Neural cell (in vitro differentiated cells): ENCODE data around the gene FHOD3. TPM values are rescaled to one million over a fixed set of nuclear protein-coding genes. Genes with fewer than 3 reads are reported as not detected.

ENCODE experiments used
- H2AFZ ChIP-seq: fragments of 200-600, 300-800 bp; sonication (generic), shearing (Covaris generic); 2 replicates; pipeline ENCODE4 v1.6.0; 2014; ENCODE audit warnings: low read depth, mild to moderate bottlenecking, antibody characterized with exemption, low read length, moderate library complexity
- H3F3A ChIP-seq: fragments of 200-600 bp; shearing (Covaris generic); 2 replicates; pipeline ENCODE4 v1.6.1; 2016; ENCODE audit warnings: mild to moderate bottlenecking, moderate library complexity, mixed read lengths, antibody characterized with exemption, low read length; ENCODE audit not compliant: insufficient read depth, poor library complexity, severe bottlenecking
- H3K27ac ChIP-seq: fragments of 200-600, 300-800 bp; sonication (generic), shearing (Covaris generic); 2 replicates; pipeline ENCODE4 v1.5.1; 2014; ENCODE audit warnings: mild to moderate bottlenecking, low read length, moderate library complexity
- H3K27me3 ChIP-seq: fragments of 300-800, 200-600 bp; sonication (generic), shearing (Covaris generic); 2 replicates; pipeline ENCODE4 v1.6.0; 2014; ENCODE audit warnings: mild to moderate bottlenecking, low read depth, low read length, moderate library complexity; ENCODE audit not compliant: insufficient read depth
- H3K36me3 ChIP-seq: fragments of 300-800, 200-600 bp; sonication (generic), shearing (Covaris generic); 2 replicates; pipeline ENCODE4 v1.5.1; 2014; ENCODE audit warnings: mild to moderate bottlenecking, antibody characterized with exemption, low read length, moderate library complexity; ENCODE audit not compliant: insufficient read depth
- H3K4me2 ChIP-seq: fragments of 300-800, 200-600 bp; sonication (generic), shearing (Covaris generic); 2 replicates; pipeline ENCODE4 v1.6.0; 2014; ENCODE audit warnings: mild to moderate bottlenecking, low read length
- H3K4me3 ChIP-seq: fragments of 300-800, 200-600 bp; sonication (generic), shearing (Covaris generic); 2 replicates; pipeline ENCODE4 v1.5.1; 2014; ENCODE audit warnings: mild to moderate bottlenecking, low read length, moderate library complexity
- H3K79me2 ChIP-seq: fragments of 200-600 bp; shearing (Covaris generic); replicated peaks from 2 replicates; pipeline ENCODE4 v1.6.0; 2014; ENCODE audit warnings: mild to moderate bottlenecking, low read length, moderate library complexity; ENCODE audit not compliant: insufficient read depth
- H3K9ac ChIP-seq: fragments of 300-800, 200-600 bp; sonication (generic), shearing (Covaris generic); 2 replicates; pipeline ENCODE4 v1.6.1; 2016; ENCODE audit warnings: mild to moderate bottlenecking, low read length, mixed read lengths
- H3K9me2 ChIP-seq: fragments of 200-600 bp; shearing (Covaris generic); 2 replicates; pipeline ENCODE4 v1.6.1; 2016; ENCODE audit warnings: mild to moderate bottlenecking, low read length, mixed read lengths; ENCODE audit not compliant: insufficient read depth
- H3K9me3 ChIP-seq: fragments of 200-600, 300-800 bp; sonication (generic), shearing (Covaris generic); 2 replicates; pipeline ENCODE4 v1.6.1; 2016; ENCODE audit warnings: mild to moderate bottlenecking, mixed run types, low read length, moderate library complexity, mixed read lengths
- H4K20me1 ChIP-seq: fragments of 200-600 bp; shearing (Covaris generic); 2 replicates; pipeline ENCODE4 v1.6.1; 2016; ENCODE audit warnings: mild to moderate bottlenecking, mixed run types; ENCODE audit not compliant: insufficient read depth
- EP300 ChIP-seq: fragments of 450-650 bp; conservative IDR thresholded peaks from 2 replicates; pipeline ENCODE4 v1.6.1; 2014; ENCODE audit warnings: antibody characterized with exemption, mild to moderate bottlenecking, moderate library complexity; ENCODE audit not compliant: poor library complexity, severe bottlenecking
- EZH2 ChIP-seq: fragments of 200-600, 300-800 bp; shearing (Covaris generic), sonication (generic); IDR thresholded peaks from 2 replicates; pipeline ENCODE4 v1.6.1; 2014; ENCODE audit warnings: antibody characterized with exemption, low read length, borderline replicate concordance, mild to moderate bottlenecking; ENCODE audit not compliant: insufficient read depth, poor library complexity, severe bottlenecking
- MXI1 ChIP-seq: fragments of 450-650 bp; conservative IDR thresholded peaks from 2 replicates; pipeline ENCODE4 v1.6.1; 2014; ENCODE audit warnings: antibody characterized with exemption, mild to moderate bottlenecking; ENCODE audit not compliant: poor library complexity, severe bottlenecking
- POLR2AphosphoS5 ChIP-seq: IDR thresholded peaks from 2 replicates; pipeline ENCODE4 v1.6.1; 2012
- RAD21 ChIP-seq: fragments of 450-650 bp; conservative IDR thresholded peaks from 2 replicates; pipeline ENCODE4 v1.6.1; 2014; ENCODE audit warnings: antibody characterized with exemption, mild to moderate bottlenecking, moderate library complexity
- SMC3 ChIP-seq: fragments of 450-650 bp; conservative IDR thresholded peaks from 2 replicates; pipeline ENCODE4 v1.6.1; 2014; ENCODE audit warnings: antibody characterized with exemption, mild to moderate bottlenecking, moderate library complexity; ENCODE audit not compliant: poor library complexity
- TAF1 ChIP-seq: IDR thresholded peaks from 2 replicates; pipeline ENCODE4 v1.6.1; 2012; ENCODE audit warnings: low read depth
- polyA plus RNA-seq: library from polyadenylated mRNA; depleted of rRNA; stranded (reverse); fragments of >200 nt; gene quantifications from 2 replicates; pipeline ENCODE4 v1.2.3, GENCODE V29; 2014
- TF ChIP-seq, protein P1 (sequence below): fragments of 450-650 bp; IDR thresholded peaks from 2 replicates; pipeline ENCODE4 v1.5.1; 2014; ENCODE audit warnings: antibody characterized with exemption, mild to moderate bottlenecking, moderate library complexity; ENCODE audit not compliant: poor library complexity, severe bottlenecking
- TF ChIP-seq, protein P2 (sequence below): IDR thresholded peaks from 2 replicates; pipeline ENCODE4 v1.6.1; 2012; ENCODE audit warnings: borderline replicate concordance

FHOD3 gene
- polyA plus RNA-seq, 1 donor from 2014 or later = 19.4 TPM

DNA sequence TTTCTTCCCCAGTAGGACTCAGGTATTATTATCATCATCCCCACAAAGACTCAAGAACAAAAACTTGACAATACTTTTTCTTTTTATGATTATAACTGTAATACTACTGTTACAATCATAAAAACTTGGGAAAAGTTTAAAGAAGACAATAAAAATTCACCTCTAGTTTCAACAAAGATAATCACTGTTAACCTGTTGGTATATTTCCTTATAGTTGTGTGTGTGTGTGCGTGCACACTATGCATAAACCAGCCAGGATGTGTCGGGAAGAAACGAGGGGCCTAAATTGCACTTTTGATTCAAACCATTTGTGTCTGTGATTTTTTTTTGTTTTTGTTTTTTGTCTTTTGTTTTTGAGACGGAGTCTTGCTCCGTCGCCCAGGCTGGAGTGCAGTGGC lies 298.3 kb downstream of the FHOD3 start:
- no peak overlapping the region for H3K27ac ChIP-seq
- H3K27me3 ChIP-seq = no peaks in the 10 kb centered on the region
- no peaks in the 10 kb centered on the region for H3K9me2 ChIP-seq
- no peaks in the 10 kb centered on the region for H3K9me3 ChIP-seq
- no peak overlapping the region for H3K4me3 ChIP-seq
- H3K79me2 ChIP-seq = no peaks in the 10 kb centered on the region
- TF ChIP-seq POLR2AphosphoS5 = no peak
- H4K20me1 ChIP-seq = no peaks in the 10 kb centered on the region
- H2AFZ ChIP-seq = no peak overlapping the region
- H3F3A ChIP-seq = no peaks in the 10 kb centered on the region
- H3K36me3 ChIP-seq = no peaks in the 10 kb centered on the region
- no peak overlapping the region for H3K9ac ChIP-seq
- no peak overlapping the region for H3K4me2 ChIP-seq

DNA sequence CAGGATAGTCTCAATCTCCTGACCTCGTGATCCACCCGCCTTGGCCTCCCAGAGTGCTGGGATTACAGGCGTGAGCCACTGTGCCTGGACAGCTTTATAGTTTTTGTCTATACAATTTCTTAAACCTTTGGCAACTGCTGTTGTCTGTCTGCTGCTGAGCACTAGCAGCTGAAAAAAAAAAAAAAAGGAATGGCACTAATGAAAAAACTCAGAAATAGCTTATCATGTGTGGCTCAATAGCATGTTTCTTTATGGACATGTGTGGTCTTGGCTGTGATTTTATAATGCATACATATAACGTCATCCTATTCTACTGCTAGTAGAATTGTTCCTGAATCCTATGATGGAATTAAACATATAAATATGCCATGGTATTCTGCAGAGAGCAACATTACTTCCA lies 300.1 kb downstream of the FHOD3 start:
- no peak overlapping the region for H3K9ac ChIP-seq
- H3K27me3 ChIP-seq = no peaks in the 10 kb centered on the region
- no peak overlapping the region for H3K27ac ChIP-seq
- no peaks in the 10 kb centered on the region for H4K20me1 ChIP-seq
- no peaks in the 10 kb centered on the region for H3K9me2 ChIP-seq
- no peaks in the 10 kb centered on the region for H3K36me3 ChIP-seq
- H3K79me2 ChIP-seq = no peaks in the 10 kb centered on the region
- H3K9me3 ChIP-seq = no peaks in the 10 kb centered on the region
- H3K4me2 ChIP-seq = no peak overlapping the region
- no peaks in the 10 kb centered on the region for H3F3A ChIP-seq
- TF ChIP-seq, protein P1, sequence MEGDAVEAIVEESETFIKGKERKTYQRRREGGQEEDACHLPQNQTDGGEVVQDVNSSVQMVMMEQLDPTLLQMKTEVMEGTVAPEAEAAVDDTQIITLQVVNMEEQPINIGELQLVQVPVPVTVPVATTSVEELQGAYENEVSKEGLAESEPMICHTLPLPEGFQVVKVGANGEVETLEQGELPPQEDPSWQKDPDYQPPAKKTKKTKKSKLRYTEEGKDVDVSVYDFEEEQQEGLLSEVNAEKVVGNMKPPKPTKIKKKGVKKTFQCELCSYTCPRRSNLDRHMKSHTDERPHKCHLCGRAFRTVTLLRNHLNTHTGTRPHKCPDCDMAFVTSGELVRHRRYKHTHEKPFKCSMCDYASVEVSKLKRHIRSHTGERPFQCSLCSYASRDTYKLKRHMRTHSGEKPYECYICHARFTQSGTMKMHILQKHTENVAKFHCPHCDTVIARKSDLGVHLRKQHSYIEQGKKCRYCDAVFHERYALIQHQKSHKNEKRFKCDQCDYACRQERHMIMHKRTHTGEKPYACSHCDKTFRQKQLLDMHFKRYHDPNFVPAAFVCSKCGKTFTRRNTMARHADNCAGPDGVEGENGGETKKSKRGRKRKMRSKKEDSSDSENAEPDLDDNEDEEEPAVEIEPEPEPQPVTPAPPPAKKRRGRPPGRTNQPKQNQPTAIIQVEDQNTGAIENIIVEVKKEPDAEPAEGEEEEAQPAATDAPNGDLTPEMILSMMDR = no peak
- TF ChIP-seq POLR2AphosphoS5 = no peak
- TF ChIP-seq EZH2 = no peak
- no peak for TF ChIP-seq SMC3
- TF ChIP-seq, protein P2, sequence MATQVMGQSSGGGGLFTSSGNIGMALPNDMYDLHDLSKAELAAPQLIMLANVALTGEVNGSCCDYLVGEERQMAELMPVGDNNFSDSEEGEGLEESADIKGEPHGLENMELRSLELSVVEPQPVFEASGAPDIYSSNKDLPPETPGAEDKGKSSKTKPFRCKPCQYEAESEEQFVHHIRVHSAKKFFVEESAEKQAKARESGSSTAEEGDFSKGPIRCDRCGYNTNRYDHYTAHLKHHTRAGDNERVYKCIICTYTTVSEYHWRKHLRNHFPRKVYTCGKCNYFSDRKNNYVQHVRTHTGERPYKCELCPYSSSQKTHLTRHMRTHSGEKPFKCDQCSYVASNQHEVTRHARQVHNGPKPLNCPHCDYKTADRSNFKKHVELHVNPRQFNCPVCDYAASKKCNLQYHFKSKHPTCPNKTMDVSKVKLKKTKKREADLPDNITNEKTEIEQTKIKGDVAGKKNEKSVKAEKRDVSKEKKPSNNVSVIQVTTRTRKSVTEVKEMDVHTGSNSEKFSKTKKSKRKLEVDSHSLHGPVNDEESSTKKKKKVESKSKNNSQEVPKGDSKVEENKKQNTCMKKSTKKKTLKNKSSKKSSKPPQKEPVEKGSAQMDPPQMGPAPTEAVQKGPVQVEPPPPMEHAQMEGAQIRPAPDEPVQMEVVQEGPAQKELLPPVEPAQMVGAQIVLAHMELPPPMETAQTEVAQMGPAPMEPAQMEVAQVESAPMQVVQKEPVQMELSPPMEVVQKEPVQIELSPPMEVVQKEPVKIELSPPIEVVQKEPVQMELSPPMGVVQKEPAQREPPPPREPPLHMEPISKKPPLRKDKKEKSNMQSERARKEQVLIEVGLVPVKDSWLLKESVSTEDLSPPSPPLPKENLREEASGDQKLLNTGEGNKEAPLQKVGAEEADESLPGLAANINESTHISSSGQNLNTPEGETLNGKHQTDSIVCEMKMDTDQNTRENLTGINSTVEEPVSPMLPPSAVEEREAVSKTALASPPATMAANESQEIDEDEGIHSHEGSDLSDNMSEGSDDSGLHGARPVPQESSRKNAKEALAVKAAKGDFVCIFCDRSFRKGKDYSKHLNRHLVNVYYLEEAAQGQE = no peak
- TF ChIP-seq RAD21 = no peak
- no peak for TF ChIP-seq TAF1
- no peak overlapping the region for H3K4me3 ChIP-seq
- H2AFZ ChIP-seq = no peak overlapping the region

DNA sequence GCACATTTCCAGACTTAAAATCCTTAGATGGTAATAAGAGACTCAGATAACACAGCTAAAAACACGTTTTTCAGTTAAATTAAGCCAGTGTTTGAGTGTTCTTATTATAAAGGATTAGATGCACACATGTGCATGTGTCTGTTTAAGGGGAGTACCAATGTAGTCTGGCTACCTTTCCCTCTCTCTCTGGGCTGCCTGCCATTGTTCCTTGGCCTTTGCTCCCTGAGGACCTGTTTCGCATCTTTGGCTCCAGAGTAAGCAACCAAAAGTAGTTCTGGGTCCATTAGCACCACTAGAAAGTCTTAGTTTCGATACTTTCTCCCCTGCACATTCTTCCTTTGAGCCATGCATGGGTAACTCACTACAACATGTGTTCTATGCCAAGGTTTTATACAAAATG lies 303.0 kb downstream of the FHOD3 start:
- Histone ChIP-seq H3F3A (no peaks in the 10 kb centered on the region), H3K4me3 (no peak overlapping the region), H3K36me3 (no peaks in the 10 kb centered on the region), H3K27ac (no peak overlapping the region), H2AFZ (no peak overlapping the region), H3K9me3 (no peaks in the 10 kb centered on the region), H3K4me2 (no peak overlapping the region), H3K9ac (no peak overlapping the region), H3K27me3 (no peaks in the 10 kb centered on the region), H3K79me2 (no peaks in the 10 kb centered on the region), H3K9me2 (no peaks in the 10 kb centered on the region), H4K20me1 (no peaks in the 10 kb centered on the region)
- TF ChIP-seq EZH2 (no peak), RAD21 (no peak), POLR2AphosphoS5 (no peak), EP300 (no peak), SMC3 (no peak), TAF1 (no peak), MXI1 (no peak)
- TF ChIP-seq, protein P1 = no peak
- TF ChIP-seq, protein P2 = no peak
